ENCODE results near the gene FETUB. TPM values are rescaled to one million over a fixed set of nuclear protein-coding genes. Genes with fewer than 3 reads are reported as not detected.

Gene FETUB
- total RNA-seq, 3 donors from 2014 or later (not counting 1 experiment from before 2014, with no cell fraction given): not detected

- Histone ChIP-seq H3K4me3 (ENCODE audit: low read length) (no peak overlapping the region), H3K27ac (ENCODE audit: low read length) (no peak overlapping the region), H3K4me1 (ENCODE audit: control insufficient read depth, insufficient read depth, low read length) (peaks cover 10% of the 10 kb centered on the region), H3K27me3 (ENCODE audit: control insufficient read depth, insufficient read depth, low read length) (peaks cover 7% of the 10 kb centered on the region), H3K9me3 (ENCODE audit: control insufficient read depth, insufficient read depth, low read length) (no peaks in the 10 kb centered on the region), H3K36me3 (ENCODE audit: control insufficient read depth, insufficient read depth, low read length) (no peaks in the 10 kb centered on the region)
- intact Hi-C loops (cut with micrococcal nuclease): no loop called here
- peaks cover 31 to 33% of the 10 kb centered on the region in 2 donors for H3K27me3 Mint-ChIP-seq (ENCODE audit: low read depth in 2 of 2)
- ATAC-seq (no peak), DNase-seq (no peak)
- H3K36me3 Mint-ChIP-seq: no peaks in the 10 kb centered on the region
- no peaks in the 10 kb centered on the region for H3K9me3 Mint-ChIP-seq
- peaks cover 8% of the 10 kb centered on the region in 2 donors for H3K4me1 Mint-ChIP-seq
- no peak overlapping the region for H3K27ac Mint-ChIP-seq
- TF ChIP-seq, protein P1, sequence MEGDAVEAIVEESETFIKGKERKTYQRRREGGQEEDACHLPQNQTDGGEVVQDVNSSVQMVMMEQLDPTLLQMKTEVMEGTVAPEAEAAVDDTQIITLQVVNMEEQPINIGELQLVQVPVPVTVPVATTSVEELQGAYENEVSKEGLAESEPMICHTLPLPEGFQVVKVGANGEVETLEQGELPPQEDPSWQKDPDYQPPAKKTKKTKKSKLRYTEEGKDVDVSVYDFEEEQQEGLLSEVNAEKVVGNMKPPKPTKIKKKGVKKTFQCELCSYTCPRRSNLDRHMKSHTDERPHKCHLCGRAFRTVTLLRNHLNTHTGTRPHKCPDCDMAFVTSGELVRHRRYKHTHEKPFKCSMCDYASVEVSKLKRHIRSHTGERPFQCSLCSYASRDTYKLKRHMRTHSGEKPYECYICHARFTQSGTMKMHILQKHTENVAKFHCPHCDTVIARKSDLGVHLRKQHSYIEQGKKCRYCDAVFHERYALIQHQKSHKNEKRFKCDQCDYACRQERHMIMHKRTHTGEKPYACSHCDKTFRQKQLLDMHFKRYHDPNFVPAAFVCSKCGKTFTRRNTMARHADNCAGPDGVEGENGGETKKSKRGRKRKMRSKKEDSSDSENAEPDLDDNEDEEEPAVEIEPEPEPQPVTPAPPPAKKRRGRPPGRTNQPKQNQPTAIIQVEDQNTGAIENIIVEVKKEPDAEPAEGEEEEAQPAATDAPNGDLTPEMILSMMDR (IDR thresholded peaks at IDR 0.05): no peak
- no peak overlapping the region for H3K4me3 Mint-ChIP-seq
- 86% methylated on average over 15 of the region's 17 CpGs for WGBS (ENCODE audit: insufficient coverage)
Observed at GRCh38 chr3:186620213-186621092, 19.7 kb upstream of the FETUB start.

DNA sequence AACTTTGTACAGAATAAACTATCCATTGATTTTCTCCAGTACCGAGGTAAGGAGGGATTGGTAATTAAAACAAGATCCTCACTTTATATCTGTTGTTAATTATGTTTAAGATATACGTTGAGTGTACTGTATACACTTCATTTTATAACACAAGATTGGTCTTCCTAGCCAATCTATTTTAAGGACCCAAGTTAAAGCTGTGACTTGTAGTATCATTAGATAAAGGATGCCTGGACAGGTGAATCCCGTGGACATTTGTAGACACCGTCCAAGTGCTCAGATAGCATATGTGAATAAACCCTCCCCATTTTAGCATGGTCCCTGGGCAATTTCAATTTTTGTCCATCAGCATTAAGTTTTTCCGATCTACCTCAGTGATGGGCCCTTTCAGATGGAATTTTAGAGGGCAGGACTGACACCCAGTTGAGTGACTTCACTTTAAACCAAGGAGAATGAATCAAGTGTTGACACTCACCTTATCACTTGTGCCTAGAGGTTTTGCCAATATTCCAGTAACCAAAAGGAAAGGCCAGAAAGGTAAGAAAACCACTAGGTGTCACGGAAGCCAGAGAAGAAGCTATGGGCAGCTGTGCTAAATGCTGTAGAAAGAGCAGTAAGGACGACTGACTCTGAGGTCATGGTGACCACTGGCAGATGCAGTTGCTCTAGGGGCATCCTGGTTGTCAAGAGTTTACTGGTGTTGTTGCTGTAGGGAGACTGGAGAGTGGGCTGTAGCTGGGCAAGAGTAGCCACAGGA, 18.1 kb upstream of the FETUB start:
- TF ChIP-seq, protein P1 (IDR thresholded peaks at IDR 0.05): no peak
- whole genome bisulfite sequencing (ENCODE audit: insufficient coverage): 86% methylated on average over 5 of the region's 7 CpGs
- peaks cover 27 to 31% of the 10 kb centered on the region in 2 donors for H3K27me3 Mint-ChIP-seq (ENCODE audit: low read depth in 2 of 2)

GRCh38 chr3:186622651-186623310, 17.4 kb upstream of the FETUB start:
- Mint-ChIP-seq H3K27ac (no peak overlapping the region), H3K4me3 (no peak overlapping the region), H3K9me3 (no peaks in the 10 kb centered on the region), H3K4me1 (no peaks in the 10 kb centered on the region), H3K27me3 (ENCODE audit: low read depth in 2 of 2) (peaks cover 21 to 23% of the 10 kb centered on the region in 2 donors), H3K36me3 (no peaks in the 10 kb centered on the region)
- Histone ChIP-seq H3K27ac (ENCODE audit: low read length) (no peak overlapping the region), H3K4me1 (ENCODE audit: control insufficient read depth, insufficient read depth, low read length) (no peaks in the 10 kb centered on the region), H3K27me3 (ENCODE audit: control insufficient read depth, insufficient read depth, low read length) (peaks cover 2% of the 10 kb centered on the region), H3K4me3 (ENCODE audit: low read length) (no peak overlapping the region), H3K36me3 (ENCODE audit: control insufficient read depth, insufficient read depth, low read length) (no peaks in the 10 kb centered on the region), H3K9me3 (ENCODE audit: control insufficient read depth, insufficient read depth, low read length) (no peaks in the 10 kb centered on the region)
- ATAC-seq (no peak), DNase-seq (no peak)
- TF ChIP-seq, protein P1 (IDR thresholded peaks at IDR 0.05): no peak
- 71% methylated on average over 2 of the region's 2 CpGs for WGBS (ENCODE audit: insufficient coverage)
- intact Hi-C loops (cut with micrococcal nuclease): no loop called here

More for the DNA sequence above, 18.1 kb upstream of the FETUB start:
- Mint-ChIP-seq H3K36me3 (no peaks in the 10 kb centered on the region), H3K9me3 (no peaks in the 10 kb centered on the region), H3K4me1 (peaks cover 3 to 5% of the 10 kb centered on the region in 2 donors), H3K27ac (no peak overlapping the region), H3K4me3 (no peak overlapping the region)
- Histone ChIP-seq H3K36me3 (ENCODE audit: control insufficient read depth, insufficient read depth, low read length) (no peaks in the 10 kb centered on the region), H3K4me1 (ENCODE audit: control insufficient read depth, insufficient read depth, low read length) (peaks cover 5% of the 10 kb centered on the region), H3K27me3 (ENCODE audit: control insufficient read depth, insufficient read depth, low read length) (peaks cover 7% of the 10 kb centered on the region), H3K4me3 (ENCODE audit: low read length) (no peak overlapping the region), H3K9me3 (ENCODE audit: control insufficient read depth, insufficient read depth, low read length) (no peaks in the 10 kb centered on the region), H3K27ac (ENCODE audit: low read length) (no peak overlapping the region)
- DNase-seq: no peak
- intact Hi-C loops (cut with micrococcal nuclease): no loop called here
- no peak for ATAC-seq

Measured in natural killer cell (primary cell).